SK-N-SH (cell line): ENCODE data around the gene MBTPS1.

Source experiments
- EP300 ChIP-seq, 2 experiments: IDR thresholded peaks; 2 replicates each; pipeline versions ENCODE4 v1.4.0 to v1.6.1; 2012; ENCODE audit warnings: borderline replicate concordance in 1 of 2, low read depth in 1 of 2, low read length in 1 of 2
- GATA2 ChIP-seq: sonication (generic); formaldehyde crosslinking; IDR thresholded peaks from 2 replicates; pipeline ENCODE4 v1.5.0; 2020; ENCODE audit warnings: mild to moderate bottlenecking, missing genetic modification reagents
- JUND ChIP-seq: IDR thresholded peaks from 2 replicates; pipeline ENCODE4 v1.4.0; 2012
- MAX ChIP-seq: IDR thresholded peaks from 2 replicates; pipeline ENCODE4 v1.4.0; 2012; ENCODE audit warnings: low read depth
- MEF2A ChIP-seq: IDR thresholded peaks from 2 replicates; pipeline ENCODE4 v1.4.0; 2012; ENCODE audit warnings: low read depth, borderline replicate concordance
- NRF1 ChIP-seq: IDR thresholded peaks from 2 replicates; pipeline ENCODE4 v1.6.1; 2012; ENCODE audit warnings: low read depth, mild to moderate bottlenecking, low read length
- POLR2AphosphoS5 ChIP-seq: IDR thresholded peaks from 2 replicates; pipeline ENCODE4 v1.6.1; 2012; ENCODE audit warnings: low read depth, low read length
- REST ChIP-seq: IDR thresholded peaks from 2 replicates; pipeline ENCODE4 v1.6.1; 2012; ENCODE audit warnings: mild to moderate bottlenecking, low read depth, low read length, moderate library complexity
- RFX5 ChIP-seq: IDR thresholded peaks from 2 replicates; pipeline ENCODE4 v1.6.1; 2012; ENCODE audit warnings: mild to moderate bottlenecking, improper control_type of control experiment, low read length
- TAF1 ChIP-seq: IDR thresholded peaks from 2 replicates; pipeline ENCODE4 v1.6.1; 2012; ENCODE audit warnings: low read depth, mild to moderate bottlenecking, low read length, moderate library complexity, borderline replicate concordance
- USF1 ChIP-seq: IDR thresholded peaks from 2 replicates; pipeline ENCODE4 v1.4.0; 2012; ENCODE audit warnings: low read depth, borderline replicate concordance
- ZBTB33 ChIP-seq: IDR thresholded peaks from 2 replicates; pipeline ENCODE4 v1.4.0; 2012; ENCODE audit warnings: low read depth, borderline replicate concordance
- TF ChIP-seq, protein P1 (sequence below): fragments of 200-600 bp; sonication (generic); IDR thresholded peaks from 2 replicates; pipeline ENCODE4 v1.6.1; 2017; ENCODE audit warnings: antibody characterized with exemption, mild to moderate bottlenecking, moderate library complexity

- TF ChIP-seq ZBTB33: no peak
- TF ChIP-seq, protein P1, sequence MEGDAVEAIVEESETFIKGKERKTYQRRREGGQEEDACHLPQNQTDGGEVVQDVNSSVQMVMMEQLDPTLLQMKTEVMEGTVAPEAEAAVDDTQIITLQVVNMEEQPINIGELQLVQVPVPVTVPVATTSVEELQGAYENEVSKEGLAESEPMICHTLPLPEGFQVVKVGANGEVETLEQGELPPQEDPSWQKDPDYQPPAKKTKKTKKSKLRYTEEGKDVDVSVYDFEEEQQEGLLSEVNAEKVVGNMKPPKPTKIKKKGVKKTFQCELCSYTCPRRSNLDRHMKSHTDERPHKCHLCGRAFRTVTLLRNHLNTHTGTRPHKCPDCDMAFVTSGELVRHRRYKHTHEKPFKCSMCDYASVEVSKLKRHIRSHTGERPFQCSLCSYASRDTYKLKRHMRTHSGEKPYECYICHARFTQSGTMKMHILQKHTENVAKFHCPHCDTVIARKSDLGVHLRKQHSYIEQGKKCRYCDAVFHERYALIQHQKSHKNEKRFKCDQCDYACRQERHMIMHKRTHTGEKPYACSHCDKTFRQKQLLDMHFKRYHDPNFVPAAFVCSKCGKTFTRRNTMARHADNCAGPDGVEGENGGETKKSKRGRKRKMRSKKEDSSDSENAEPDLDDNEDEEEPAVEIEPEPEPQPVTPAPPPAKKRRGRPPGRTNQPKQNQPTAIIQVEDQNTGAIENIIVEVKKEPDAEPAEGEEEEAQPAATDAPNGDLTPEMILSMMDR: no peak
- TF ChIP-seq RFX5: no peak
- TF ChIP-seq MAX: no peak
- TF ChIP-seq USF1: no peak
- TF ChIP-seq REST: no peak
- TF ChIP-seq NRF1: no peak
- no peak for TF ChIP-seq GATA2 (CRISPR knock-in tag)
- no peak for TF ChIP-seq MEF2A
- TF ChIP-seq TAF1: no peak
- TF ChIP-seq JUND: no peak
- TF ChIP-seq EP300 (IDR thresholded peaks at IDR 0.05; ENCODE audit: borderline replicate concordance in 1 of 2, low read depth in 1 of 2, low read length in 1 of 2): no peak
- TF ChIP-seq POLR2AphosphoS5: no peak
Measured at GRCh38 chr16:84020353-84020752, 96.4 kb downstream of the MBTPS1 start.
